ENCODE results near the gene PSMD9. TPM values are rescaled to one million over a fixed set of nuclear protein-coding genes. Genes with fewer than 3 reads are reported as not detected.
A peak's percentile ranks its signal among the peaks of the same experiment; 100 is the strongest.

Gene PSMD9
- total RNA-seq, 1 experiment from 2014 or later, result 39.9 TPM

DNA sequence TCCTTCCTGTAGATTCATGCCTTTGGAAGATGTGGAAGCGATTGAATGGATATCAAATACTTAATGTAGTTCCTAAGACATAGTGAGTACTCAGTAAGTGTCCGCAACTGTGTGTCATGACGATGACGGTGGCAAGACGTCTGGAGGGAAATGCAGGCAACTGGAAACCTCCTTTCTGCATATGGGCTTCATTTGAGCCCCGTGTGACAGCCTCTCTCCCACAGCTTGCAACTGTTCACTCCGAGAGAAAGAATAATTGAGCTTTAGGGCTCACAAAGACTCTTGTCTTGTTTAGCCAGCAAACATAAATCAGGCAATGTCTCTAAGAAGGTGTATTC lies 36.7 kb downstream of the PSMD9 start:
- DNase-seq, result no peak
- Histone ChIP-seq H4K20me1 (ENCODE audit: control insufficient read depth, insufficient read depth, insufficient read length) (no peaks in the 10 kb centered on the region), H3T11ph (ENCODE audit: low read length) (no peak overlapping the region), H3K79me1 (ENCODE audit: insufficient read depth, low read depth, low read length, poor library complexity, severe bottlenecking) (no peaks in the 10 kb centered on the region), H3K4ac (ENCODE audit: low read depth, low read length) (no peak overlapping the region), H3K56ac (ENCODE audit: insufficient read length, low read depth, low read length) (no peak overlapping the region), H4K8ac (replicated peaks; ENCODE audit: insufficient read length, low read depth, low read length) (no peak overlapping the region), H2AK5ac (ENCODE audit: insufficient read length, low read length) (no peak overlapping the region), H3K4me1 (ENCODE audit: insufficient read depth, low read length) (peaks cover 8% of the 10 kb centered on the region), H3K4me2 (ENCODE audit: insufficient read depth, insufficient read length, low read length) (peak overlapping the region; percentile 5), H3K27me3 (ENCODE audit: insufficient read depth, low read length) (no peaks in the 10 kb centered on the region), H3K23ac (ENCODE audit: insufficient read length, low read depth, low read length) (no peak overlapping the region), H2BK15ac (ENCODE audit: low read depth, low read length) (no peak overlapping the region), H2AFZ (ENCODE audit: low read length) (no peak overlapping the region), H2BK5ac (ENCODE audit: insufficient read length, low read length) (no peak overlapping the region), H3K9me3 (ENCODE audit: control insufficient read depth, low read depth, low read length) (no peaks in the 10 kb centered on the region), H3K18ac (ENCODE audit: insufficient read length, low read depth, low read length) (no peak overlapping the region), H2BK20ac (ENCODE audit: low read depth, low read length, poor library complexity, severe bottlenecking) (no peak overlapping the region), H2BK12ac (ENCODE audit: insufficient read length, low read depth, low read length) (no peak overlapping the region), H3K79me2 (ENCODE audit: insufficient read depth, low read length) (no peaks in the 10 kb centered on the region), H3K9ac (ENCODE audit: extremely low read depth, insufficient read length, low read length) (no peak overlapping the region), H4K5ac (ENCODE audit: insufficient read length, low read depth, low read length) (no peak overlapping the region), H3K27ac (ENCODE audit: insufficient read length, low read depth, low read length) (no peak overlapping the region), H2BK120ac (ENCODE audit: low read depth, low read length, poor library complexity, severe bottlenecking) (no peak overlapping the region), H4K91ac (ENCODE audit: insufficient read length, low read depth, low read length) (no peak overlapping the region), H3K23me2 (ENCODE audit: insufficient read length, low read depth, low read length, poor library complexity, severe bottlenecking) (no peaks in the 10 kb centered on the region), H3K14ac (ENCODE audit: insufficient read depth, low read length) (no peak overlapping the region)
- Mint-ChIP-seq H3K36me3 (ENCODE audit: insufficient read depth in 1 of 3, low read depth in 3 of 3) (peaks cover 0 to 6% (median 0%) of the 10 kb centered on the region in 3 experiments; a peak in 1 of 7 replicates), H3K27ac (peak overlapping the region in 1 of 3 experiments; percentile 87; a peak in 2 of 7 replicates), H3K4me1 (peaks cover 26 to 33% of the 10 kb centered on the region in 2 experiments), H3K4me3 (no peak overlapping the region), H3K27me3 (ENCODE audit: low read depth) (peaks cover 5% of the 10 kb centered on the region; the same call in 1 of the 2 replicates), H3K9me3 (no peaks in the 10 kb centered on the region)
- no CpG with 5 or more reads among the region's 7 CpGs for WGBS (ENCODE audit: extremely low coverage, insufficient read length, low lambda C conversion rate)
- TF ChIP-seq, protein P1, sequence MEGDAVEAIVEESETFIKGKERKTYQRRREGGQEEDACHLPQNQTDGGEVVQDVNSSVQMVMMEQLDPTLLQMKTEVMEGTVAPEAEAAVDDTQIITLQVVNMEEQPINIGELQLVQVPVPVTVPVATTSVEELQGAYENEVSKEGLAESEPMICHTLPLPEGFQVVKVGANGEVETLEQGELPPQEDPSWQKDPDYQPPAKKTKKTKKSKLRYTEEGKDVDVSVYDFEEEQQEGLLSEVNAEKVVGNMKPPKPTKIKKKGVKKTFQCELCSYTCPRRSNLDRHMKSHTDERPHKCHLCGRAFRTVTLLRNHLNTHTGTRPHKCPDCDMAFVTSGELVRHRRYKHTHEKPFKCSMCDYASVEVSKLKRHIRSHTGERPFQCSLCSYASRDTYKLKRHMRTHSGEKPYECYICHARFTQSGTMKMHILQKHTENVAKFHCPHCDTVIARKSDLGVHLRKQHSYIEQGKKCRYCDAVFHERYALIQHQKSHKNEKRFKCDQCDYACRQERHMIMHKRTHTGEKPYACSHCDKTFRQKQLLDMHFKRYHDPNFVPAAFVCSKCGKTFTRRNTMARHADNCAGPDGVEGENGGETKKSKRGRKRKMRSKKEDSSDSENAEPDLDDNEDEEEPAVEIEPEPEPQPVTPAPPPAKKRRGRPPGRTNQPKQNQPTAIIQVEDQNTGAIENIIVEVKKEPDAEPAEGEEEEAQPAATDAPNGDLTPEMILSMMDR (conservative IDR thresholded peaks at IDR 0.05), result no peak

All from H9 (cell line).